GM21390 (cell line): ENCODE measurements around the gene FAM20C.

ENCODE experiments used
- ATAC-seq: cut with Tn5 transposase; IDR thresholded peaks from one replicate; pipeline ENCODE4 v1.9.1; 2021; ENCODE audit not compliant: unreplicated experiment

Gene FAM20C

GRCh38 chr7:222716-223041 is 30.3 kb downstream of the FAM20C start:
- no peak for ATAC-seq

GRCh38 chr7:223118-223800 is 30.9 kb downstream of the FAM20C start:
- no peak for ATAC-seq

GRCh38 chr7:223861-224260 is 31.5 kb downstream of the FAM20C start:
- no peak for ATAC-seq

GRCh38 chr7:226281-226895 is 34.0 kb downstream of the FAM20C start:
- no peak for ATAC-seq

- no peak for ATAC-seq
These were observed 35.6 kb downstream of the FAM20C start for GRCh38 chr7:227926-228325.

GRCh38 chr7:228610-229009 is 36.2 kb downstream of the FAM20C start:
- no peak for ATAC-seq

GRCh38 chr7:229184-229964 is 37.0 kb downstream of the FAM20C start:
- no peak for ATAC-seq

GRCh38 chr7:230274-230673 is 37.9 kb downstream of the FAM20C start:
- no peak for ATAC-seq

- no peak for ATAC-seq
These were observed 38.9 kb downstream of the FAM20C start for GRCh38 chr7:231030-231857.

- no peak for ATAC-seq
These were observed 39.5 kb downstream of the FAM20C start for GRCh38 chr7:231858-232246.

GRCh38 chr7:232410-233248 is 40.3 kb downstream of the FAM20C start:
- ATAC-seq = no peak

GRCh38 chr7:233249-234035 is 41.1 kb downstream of the FAM20C start:
- no peak for ATAC-seq

- ATAC-seq = no peak
These were observed 41.8 kb downstream of the FAM20C start for GRCh38 chr7:234051-234707.

- ATAC-seq = no peak
These were observed 42.6 kb downstream of the FAM20C start for GRCh38 chr7:234708-235553.

- no peak for ATAC-seq
These were observed 43.4 kb downstream of the FAM20C start for GRCh38 chr7:235576-236395.

GRCh38 chr7:236967-237366 is 44.6 kb downstream of the FAM20C start:
- ATAC-seq = no peak

- no peak for ATAC-seq
These were observed 45.0 kb downstream of the FAM20C start for GRCh38 chr7:237385-237784.
